Prostate gland (tissue), 2 donors: Measurements from ENCODE around the gene MIER2. TPM values are rescaled to one million over a fixed set of nuclear protein-coding genes. Genes with fewer than 3 reads are reported as not detected.

Experiments used
- DNase-seq: peaks from one replicate; pipeline ENCODE4 v3.0.0-alpha.2; 2019; ENCODE audit warnings: low spot score
- H3K27ac ChIP-seq, 2 donors: fragments of 200-600 bp; sonication (generic); 2 replicates each; pipeline ENCODE4 v1.5.1; 2017 to 2019
- H3K27me3 ChIP-seq: fragments of 200-600 bp; sonication (generic); replicated peaks from 2 replicates; pipeline ENCODE4 v1.5.1; 2019; ENCODE audit not compliant: insufficient read depth
- H3K36me3 ChIP-seq, 2 donors: fragments of 200-600 bp; sonication (generic); 1 replicate in 1 of 2; 2 replicates in 1 of 2; pipeline versions ENCODE4 v1.5.1 to v1.8.1; 2017 to 2019
- H3K4me1 ChIP-seq: fragments of 200-600 bp; sonication (generic); replicated peaks from 2 replicates; pipeline ENCODE4 v1.5.1; 2019
- H3K4me3 ChIP-seq, 2 donors: fragments of 200-600 bp; sonication (generic); 2 replicates each; pipeline ENCODE4 v1.5.1; 2017 to 2019
- H3K9me3 ChIP-seq: fragments of 200-600 bp; sonication (generic); 2 replicates; pipeline ENCODE4 v1.5.1; 2017
- CTCF ChIP-seq, 4 experiments: fragments of 200-600 bp in 2 of 4; fragments of 450-650 bp in 2 of 4; sonication (generic) in 2 of 4; IDR thresholded peaks; 1 replicate in 3 of 4; 2 replicates in 1 of 4; pipeline ENCODE4 v1.5.1; 2016 to 2019; ENCODE audit warnings: antibody characterized with exemption in 4 of 4, mild to moderate bottlenecking in 2 of 4, moderate library complexity in 2 of 4
- POLR2A ChIP-seq: fragments of 450-650 bp; IDR thresholded peaks from one replicate; pipeline ENCODE4 v1.6.1; 2016; ENCODE audit warnings: antibody characterized with exemption, mild to moderate bottlenecking
- POLR2AphosphoS5 ChIP-seq: sonication (generic); formaldehyde crosslinking; IDR thresholded peaks from one replicate; pipeline ENCODE4 v1.6.1; 2017; ENCODE audit warnings: antibody characterized with exemption
- WGBS: methylation state at CpG from one replicate; pipeline ENCODE4 v1.1.5; 2018; 5-methylcytosine and 5-hydroxymethylcytosine counted together
- intact Hi-C: fragments of 100-400 bp; cut with DNase I; formaldehyde crosslinking; loops from one replicate; pipeline ENCODE4 v1.14.2; 2022
- total RNA-seq, 2 donors: library from RNA; depleted of rRNA; stranded (reverse); fragments of >200 nt; gene quantifications; one replicate each; pipeline ENCODE4 v1.1.0, GENCODE V29; 2016

The MIER2 gene
- total RNA-seq, 2 donors from 2014 or later = 16.9 to 37.1 TPM

GRCh38 chr19:281156-281853 is 63.3 kb downstream of the MIER2 start:
- 84% methylated on average over 16 of the region's 16 CpGs for WGBS
- DNase-seq = no peak
- Histone ChIP-seq H3K36me3 (no peaks in the 10 kb centered on the region), H3K4me3 (no peak overlapping the region), H3K9me3 (no peaks in the 10 kb centered on the region), H3K4me1 (no peaks in the 10 kb centered on the region), H3K27me3 (no peaks in the 10 kb centered on the region), H3K27ac (no peak overlapping the region)
- no peak for TF ChIP-seq CTCF (IDR thresholded peaks at IDR 0.05)
- no peak for TF ChIP-seq POLR2A
- TF ChIP-seq POLR2AphosphoS5 = no peak
- intact Hi-C loops = no loop called here

GRCh38 chr19:280541-281009 is 64.0 kb downstream of the MIER2 start:
- no peak for DNase-seq
- Histone ChIP-seq H3K9me3 (no peaks in the 10 kb centered on the region), H3K4me1 (no peaks in the 10 kb centered on the region), H3K4me3 (no peak overlapping the region), H3K27me3 (no peaks in the 10 kb centered on the region), H3K27ac (no peak overlapping the region), H3K36me3 (no peaks in the 10 kb centered on the region)
- intact Hi-C loops = no loop called here
- WGBS = 62% methylated on average over 12 of the region's 12 CpGs
- TF ChIP-seq CTCF (IDR thresholded peaks at IDR 0.05) = no peak
- TF ChIP-seq POLR2AphosphoS5 = no peak
- no peak for TF ChIP-seq POLR2A

GRCh38 chr19:279656-280055 is 64.9 kb downstream of the MIER2 start:
- Histone ChIP-seq H3K36me3 (no peaks in the 10 kb centered on the region), H3K27me3 (no peaks in the 10 kb centered on the region), H3K4me3 (no peak overlapping the region), H3K27ac (no peak overlapping the region), H3K9me3 (no peaks in the 10 kb centered on the region), H3K4me1 (no peaks in the 10 kb centered on the region)
- intact Hi-C loops = no loop called here
- DNase-seq = no peak
- WGBS = 87% methylated on average over 10 of the region's 10 CpGs
- TF ChIP-seq CTCF (IDR thresholded peaks at IDR 0.05) (no peak), POLR2AphosphoS5 (no peak), POLR2A (no peak)

GRCh38 chr19:279231-279630 is 65.4 kb downstream of the MIER2 start:
- no peak for TF ChIP-seq POLR2AphosphoS5
- TF ChIP-seq POLR2A = no peak
- no peak for TF ChIP-seq CTCF (IDR thresholded peaks at IDR 0.05)
- no peak overlapping the region for H3K4me3 ChIP-seq
- no peaks in the 10 kb centered on the region for H3K4me1 ChIP-seq
- 85% methylated on average over 8 of the region's 8 CpGs for WGBS
- H3K36me3 ChIP-seq = no peaks in the 10 kb centered on the region
- intact Hi-C loops = no loop called here
- H3K9me3 ChIP-seq = no peaks in the 10 kb centered on the region
- H3K27ac ChIP-seq = no peak overlapping the region
- no peaks in the 10 kb centered on the region for H3K27me3 ChIP-seq
- no peak for DNase-seq

- DNase-seq = no peak
- Histone ChIP-seq H3K36me3 (no peaks in the 10 kb centered on the region), H3K4me1 (no peaks in the 10 kb centered on the region), H3K27me3 (no peaks in the 10 kb centered on the region), H3K9me3 (no peaks in the 10 kb centered on the region), H3K4me3 (no peak overlapping the region), H3K27ac (no peak overlapping the region)
- no peak for TF ChIP-seq POLR2A
- TF ChIP-seq CTCF (IDR thresholded peaks at IDR 0.05) = no peak
- no peak for TF ChIP-seq POLR2AphosphoS5
- intact Hi-C loops = no loop called here
- WGBS = 55% methylated on average over 21 of the region's 21 CpGs
These were observed 66.9 kb downstream of the MIER2 start for GRCh38 chr19:277581-278165.
